ENCODE measurements around the gene MORC2.

MORC2 gene

DNA sequence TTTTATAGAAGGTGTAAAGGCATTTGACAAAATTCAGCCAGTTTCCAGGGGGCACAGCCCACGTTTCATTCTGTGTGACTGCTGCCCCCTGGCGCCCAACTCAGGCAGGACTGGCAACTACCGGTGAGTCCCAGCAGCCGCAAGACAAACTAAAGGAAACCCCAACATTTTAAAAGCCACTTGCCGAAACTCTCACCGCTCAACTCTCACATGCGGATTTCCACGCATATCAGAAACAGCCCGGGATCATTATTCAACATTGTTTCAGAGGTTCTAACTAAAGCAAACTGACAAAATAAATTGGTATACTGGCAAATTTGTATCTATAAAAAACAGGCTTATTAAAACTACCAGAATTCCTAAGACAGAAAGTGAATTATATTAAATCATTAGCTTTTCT lies 48.2 kb downstream of the MORC2 start:
- H3K27me3 Mint-ChIP-seq: no peaks in the 10 kb centered on the region
- H3K4me3 Mint-ChIP-seq: peak overlapping the region; percentile 78
- peaks cover 37% of the 10 kb centered on the region for H3K36me3 Mint-ChIP-seq (ENCODE audit: low read depth)
- peaks cover 28% of the 10 kb centered on the region for H3K4me1 Mint-ChIP-seq (ENCODE audit: low read depth)
- no peaks in the 10 kb centered on the region for H3K9me3 Mint-ChIP-seq
- DNase-seq: peak; percentile 88
- peak overlapping the region; percentile 50 for H3K27ac Mint-ChIP-seq

GRCh38 chr22:30919973-30920372 lies 48.6 kb downstream of the MORC2 start:
- Mint-ChIP-seq H3K4me1 (ENCODE audit: low read depth) (peaks cover 28% of the 10 kb centered on the region), H3K36me3 (ENCODE audit: low read depth) (peaks cover 35% of the 10 kb centered on the region), H3K9me3 (no peaks in the 10 kb centered on the region), H3K4me3 (peak overlapping the region; percentile 78), H3K27me3 (no peaks in the 10 kb centered on the region), H3K27ac (no peak overlapping the region)
- no peak for DNase-seq

GRCh38 chr22:30918761-30919160 lies 49.8 kb downstream of the MORC2 start:
- no peak overlapping the region for H3K4me3 Mint-ChIP-seq

GRCh38 chr22:30910358-30910757 lies 58.2 kb downstream of the MORC2 start:
- Mint-ChIP-seq H3K4me3 (no peak overlapping the region), H3K9me3 (no peaks in the 10 kb centered on the region), H3K36me3 (ENCODE audit: low read depth) (peaks cover 32% of the 10 kb centered on the region), H3K4me1 (ENCODE audit: low read depth) (no peaks in the 10 kb centered on the region), H3K27ac (no peak overlapping the region), H3K27me3 (no peaks in the 10 kb centered on the region)
- no peak for DNase-seq

More at GRCh38 chr22:30918761-30919160, 49.8 kb downstream of the MORC2 start:
- Mint-ChIP-seq H3K36me3 (ENCODE audit: low read depth) (peaks cover 23% of the 10 kb centered on the region), H3K4me1 (ENCODE audit: low read depth) (peaks cover 28% of the 10 kb centered on the region), H3K27me3 (no peaks in the 10 kb centered on the region), H3K9me3 (no peaks in the 10 kb centered on the region), H3K27ac (no peak overlapping the region)
- DNase-seq: no peak

GRCh38 chr22:30909306-30909705 lies 59.3 kb downstream of the MORC2 start:
- peaks cover 33% of the 10 kb centered on the region for H3K36me3 Mint-ChIP-seq (ENCODE audit: low read depth)
- H3K27me3 Mint-ChIP-seq: no peaks in the 10 kb centered on the region
- no peak overlapping the region for H3K27ac Mint-ChIP-seq
- H3K9me3 Mint-ChIP-seq: no peaks in the 10 kb centered on the region
- H3K4me3 Mint-ChIP-seq: no peak overlapping the region
- DNase-seq: no peak
- H3K4me1 Mint-ChIP-seq (ENCODE audit: low read depth): no peaks in the 10 kb centered on the region

DNA sequence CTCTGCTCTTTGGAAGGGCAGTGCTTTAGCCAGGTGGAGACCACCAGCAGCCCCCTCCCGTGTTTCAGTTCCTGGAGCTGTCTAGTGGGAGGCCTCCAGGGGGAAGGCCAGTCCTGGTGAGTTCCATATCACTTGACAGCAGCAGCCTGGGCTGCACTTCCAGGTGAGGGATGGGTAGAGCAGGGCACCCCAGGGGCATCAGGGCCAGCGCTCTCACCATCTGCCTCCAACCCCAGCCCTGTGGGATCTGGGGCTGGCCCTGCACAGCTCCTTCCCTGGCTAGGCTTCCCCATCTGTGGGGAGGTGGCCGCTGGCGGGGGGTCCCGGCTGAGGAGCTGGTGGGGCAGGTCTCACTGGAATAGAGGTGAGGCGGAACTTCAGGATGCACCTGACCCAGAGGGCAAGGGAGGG lies 60.5 kb downstream of the MORC2 start:
- H3K9me3 Mint-ChIP-seq: no peaks in the 10 kb centered on the region
- peaks cover 42% of the 10 kb centered on the region for H3K36me3 Mint-ChIP-seq (ENCODE audit: low read depth)
- no peaks in the 10 kb centered on the region for H3K4me1 Mint-ChIP-seq (ENCODE audit: low read depth)
- no peak overlapping the region for H3K27ac Mint-ChIP-seq
- DNase-seq: no peak
- H3K4me3 Mint-ChIP-seq: no peak overlapping the region
- no peaks in the 10 kb centered on the region for H3K27me3 Mint-ChIP-seq

GRCh38 chr22:30906946-30907345 lies 61.6 kb downstream of the MORC2 start:
- no peak overlapping the region for H3K27ac Mint-ChIP-seq
- DNase-seq: no peak
- H3K4me3 Mint-ChIP-seq: no peak overlapping the region
- H3K4me1 Mint-ChIP-seq (ENCODE audit: low read depth): peaks cover 1% of the 10 kb centered on the region
- peaks cover 51% of the 10 kb centered on the region for H3K36me3 Mint-ChIP-seq (ENCODE audit: low read depth)
- no peaks in the 10 kb centered on the region for H3K9me3 Mint-ChIP-seq
- H3K27me3 Mint-ChIP-seq: no peaks in the 10 kb centered on the region

GRCh38 chr22:30906411-30906810 lies 62.2 kb downstream of the MORC2 start:
- Mint-ChIP-seq H3K27ac (no peak overlapping the region), H3K4me3 (no peak overlapping the region), H3K27me3 (no peaks in the 10 kb centered on the region), H3K9me3 (no peaks in the 10 kb centered on the region), H3K36me3 (ENCODE audit: low read depth) (peaks cover 54% of the 10 kb centered on the region), H3K4me1 (ENCODE audit: low read depth) (peaks cover 1% of the 10 kb centered on the region)
- DNase-seq: no peak

GRCh38 chr22:30905696-30906341 lies 62.8 kb downstream of the MORC2 start:
- Mint-ChIP-seq H3K27ac (no peak overlapping the region), H3K4me3 (no peak overlapping the region), H3K4me1 (ENCODE audit: low read depth) (peaks cover 1% of the 10 kb centered on the region), H3K9me3 (no peaks in the 10 kb centered on the region), H3K36me3 (ENCODE audit: low read depth) (peaks cover 58% of the 10 kb centered on the region), H3K27me3 (no peaks in the 10 kb centered on the region)
- DNase-seq: no peak

- peaks cover 5% of the 10 kb centered on the region for H3K9me3 Mint-ChIP-seq
These were observed 64.6 kb downstream of the MORC2 start for GRCh38 chr22:30903876-30904460.

GRCh38 chr22:30902496-30903357 lies 65.8 kb downstream of the MORC2 start:
- Mint-ChIP-seq H3K27ac (no peak overlapping the region), H3K27me3 (no peaks in the 10 kb centered on the region), H3K4me1 (ENCODE audit: low read depth) (peaks cover 1% of the 10 kb centered on the region), H3K9me3 (peaks cover 5% of the 10 kb centered on the region), H3K4me3 (no peak overlapping the region), H3K36me3 (ENCODE audit: low read depth) (peaks cover 55% of the 10 kb centered on the region)
- no peak for DNase-seq

More at GRCh38 chr22:30903876-30904460, 64.6 kb downstream of the MORC2 start:
- peaks cover 59% of the 10 kb centered on the region for H3K36me3 Mint-ChIP-seq (ENCODE audit: low read depth)
- H3K27ac Mint-ChIP-seq: no peak overlapping the region
- no peak overlapping the region for H3K4me3 Mint-ChIP-seq
- H3K27me3 Mint-ChIP-seq: no peaks in the 10 kb centered on the region
- H3K4me1 Mint-ChIP-seq (ENCODE audit: low read depth): peaks cover 1% of the 10 kb centered on the region
- DNase-seq: no peak

GRCh38 chr22:30894371-30894740 lies 74.2 kb downstream of the MORC2 start:
- H3K36me3 Mint-ChIP-seq (ENCODE audit: low read depth): peaks cover 15% of the 10 kb centered on the region
- H3K27me3 Mint-ChIP-seq: no peaks in the 10 kb centered on the region
- H3K27ac Mint-ChIP-seq: no peak overlapping the region
- peaks cover 20% of the 10 kb centered on the region for H3K4me1 Mint-ChIP-seq (ENCODE audit: low read depth)
- H3K9me3 Mint-ChIP-seq: peaks cover 2% of the 10 kb centered on the region
- no peak for DNase-seq
- H3K4me3 Mint-ChIP-seq: no peak overlapping the region

GRCh38 chr22:30893434-30894370 lies 74.9 kb downstream of the MORC2 start:
- Mint-ChIP-seq H3K27ac (peak overlapping the region; percentile 78), H3K4me3 (no peak overlapping the region)

GRCh38 chr22:30892731-30893221 lies 75.8 kb downstream of the MORC2 start:
- peaks cover 20% of the 10 kb centered on the region for H3K4me1 Mint-ChIP-seq (ENCODE audit: low read depth)
- H3K9me3 Mint-ChIP-seq: no peaks in the 10 kb centered on the region
- H3K36me3 Mint-ChIP-seq (ENCODE audit: low read depth): peaks cover 12% of the 10 kb centered on the region
- H3K4me3 Mint-ChIP-seq: no peak overlapping the region
- H3K27me3 Mint-ChIP-seq: no peaks in the 10 kb centered on the region
- H3K27ac Mint-ChIP-seq: no peak overlapping the region
- no peak for DNase-seq

More at GRCh38 chr22:30893434-30894370, 74.9 kb downstream of the MORC2 start:
- DNase-seq: no peak
- Mint-ChIP-seq H3K36me3 (ENCODE audit: low read depth) (peaks cover 15% of the 10 kb centered on the region), H3K4me1 (ENCODE audit: low read depth) (peaks cover 20% of the 10 kb centered on the region), H3K27me3 (no peaks in the 10 kb centered on the region), H3K9me3 (no peaks in the 10 kb centered on the region)

All from activated T-cell treated with anti-CD3 and anti-CD28 coated beads, Interleukin-2, amount 50 U/mL, for 24 hours (primary cell).